WTC11 (cell line): ENCODE measurements around the gene ATF3. TPM values are rescaled to one million over a fixed set of nuclear protein-coding genes. Genes with fewer than 3 reads are reported as not detected.

ENCODE experiments used
- ATAC-seq: fragments of 200-7000 bp; cut with Tn5 transposase; 2 replicates; pipeline ENCODE4 v1.10.0; 2021; ENCODE audit warnings: mild to moderate bottlenecking, moderate library complexity
- CTCF ChIA-PET: fragments of 300-600 bp; sonication (Branson Sonifier 250); formaldehyde crosslinking; loops from one replicate; lab custom pipeline; 2021; ENCODE audit warnings: antibody characterized with exemption; lab: Charles Lee
- POLR2A ChIA-PET: fragments of 350-600 bp; sonication (Branson Sonifier 250); formaldehyde crosslinking; loops from one replicate; lab custom pipeline; 2021; ENCODE audit warnings: antibody characterized with exemption; lab: Charles Lee
- DNase-seq: peaks from one replicate; pipeline ENCODE4 v3.0.0; 2021; ENCODE audit warnings: low spot score
- H3K27ac Mint-ChIP-seq: 2 replicates; pipeline ENCODE4 v1.8.0; 2021; ENCODE audit warnings: mixed read lengths
- H3K27me3 Mint-ChIP-seq: 2 replicates; pipeline ENCODE4 v1.8.0; 2021; ENCODE audit warnings: low read depth, mild to moderate bottlenecking, moderate library complexity, mixed read lengths
- H3K36me3 Mint-ChIP-seq: 2 replicates; pipeline ENCODE4 v1.8.0; 2021; ENCODE audit warnings: mixed read lengths
- H3K4me1 Mint-ChIP-seq: 2 replicates; pipeline ENCODE4 v1.8.0; 2022; ENCODE audit warnings: mixed read lengths
- H3K4me3 Mint-ChIP-seq: 2 replicates; pipeline ENCODE4 v1.8.0; 2021; ENCODE audit warnings: mild to moderate bottlenecking, moderate library complexity, mixed read lengths
- H3K9me3 Mint-ChIP-seq: 2 replicates; pipeline ENCODE4 v1.8.0; 2021; ENCODE audit warnings: mixed read lengths
- ATF1 ChIP-seq: sonication (generic); formaldehyde crosslinking; IDR thresholded peaks from 2 replicates; pipeline ENCODE4 v1.8.1; 2023; ENCODE audit warnings: mild to moderate bottlenecking, moderate library complexity, missing genetic modification reagents
- FOXJ3 ChIP-seq: sonication (generic); formaldehyde crosslinking; IDR thresholded peaks from 2 replicates; pipeline ENCODE4 v1.9.0; 2021; ENCODE audit warnings: missing genetic modification reagents, mild to moderate bottlenecking, borderline replicate concordance
- FOXP4 ChIP-seq: sonication (generic); formaldehyde crosslinking; IDR thresholded peaks from 2 replicates; pipeline ENCODE4 v1.8.0; 2022; ENCODE audit warnings: mild to moderate bottlenecking, missing genetic modification reagents
- MYBL2 ChIP-seq: sonication (generic); formaldehyde crosslinking; IDR thresholded peaks from 2 replicates; pipeline ENCODE4 v1.8.1; 2023; ENCODE audit warnings: mild to moderate bottlenecking, moderate library complexity, missing genetic modification reagents
- NFATC4 ChIP-seq: fragments of 250-450 bp; sonication (Bioruptor Pico); IDR thresholded peaks from 2 replicates; pipeline ENCODE4 v1.9.0; 2021; ENCODE audit warnings: mild to moderate bottlenecking
- OVOL2 ChIP-seq: fragments of 250-450 bp; sonication (Bioruptor Pico); IDR thresholded peaks from 2 replicates; pipeline ENCODE4 v1.9.0; 2021; ENCODE audit warnings: mild to moderate bottlenecking, borderline replicate concordance
- PRRX2 ChIP-seq: fragments of 250-450 bp; sonication (Bioruptor Pico); IDR thresholded peaks from 2 replicates; pipeline ENCODE4 v1.8.0; 2021; ENCODE audit warnings: mild to moderate bottlenecking
- RORB ChIP-seq: fragments of 250-450 bp; sonication (Bioruptor Pico); IDR thresholded peaks from 2 replicates; pipeline ENCODE4 v1.9.0; 2021; ENCODE audit warnings: mild to moderate bottlenecking
- SMAD3 ChIP-seq: sonication (generic); formaldehyde crosslinking; IDR thresholded peaks from 2 replicates; pipeline ENCODE4 v1.8.0; 2022; ENCODE audit warnings: missing genetic modification reagents, mild to moderate bottlenecking, borderline replicate concordance
- SOX15 ChIP-seq: fragments of 250-450 bp; sonication (Bioruptor Pico); IDR thresholded peaks from 2 replicates; pipeline ENCODE4 v1.9.0; 2021; ENCODE audit warnings: mild to moderate bottlenecking
- SP1 ChIP-seq: sonication (generic); formaldehyde crosslinking; conservative IDR thresholded peaks from 2 replicates; pipeline ENCODE4 v1.8.1; 2022; ENCODE audit warnings: missing genetic modification reagents
- TCF7 ChIP-seq: sonication (generic); formaldehyde crosslinking; IDR thresholded peaks from 2 replicates; pipeline ENCODE4 v1.8.0; 2022; ENCODE audit warnings: mild to moderate bottlenecking, low read depth, missing genetic modification reagents, moderate library complexity
- ZNF121 ChIP-seq: sonication (generic); formaldehyde crosslinking; IDR thresholded peaks from 2 replicates; pipeline ENCODE4 v1.8.0; 2023; ENCODE audit warnings: missing genetic modification reagents
- ZNF138 ChIP-seq: sonication (generic); formaldehyde crosslinking; conservative IDR thresholded peaks from 2 replicates; pipeline ENCODE4 v1.8.1; 2022; ENCODE audit warnings: mild to moderate bottlenecking, moderate library complexity, missing genetic modification reagents
- ZNF219 ChIP-seq: sonication (generic); formaldehyde crosslinking; IDR thresholded peaks from 2 replicates; pipeline ENCODE4 v1.8.0; 2023; ENCODE audit warnings: missing genetic modification reagents, mild to moderate bottlenecking, borderline replicate concordance
- ZNF232 ChIP-seq: sonication (generic); formaldehyde crosslinking; IDR thresholded peaks from 2 replicates; pipeline ENCODE4 v1.8.0; 2022; ENCODE audit warnings: mild to moderate bottlenecking, missing genetic modification reagents
- total RNA-seq: library from RNA; stranded (reverse); gene quantifications from 3 replicates; pipeline ENCODE4 v1.2.3, GENCODE V29; 2021
- TF ChIP-seq, protein P1 (sequence below): sonication (generic); formaldehyde crosslinking; IDR thresholded peaks from 2 replicates; pipeline ENCODE4 v1.8.1; 2022; ENCODE audit warnings: mild to moderate bottlenecking, moderate library complexity, missing genetic modification reagents
- TF ChIP-seq, protein P2 (sequence below): sonication (generic); formaldehyde crosslinking; IDR thresholded peaks from 2 replicates; pipeline ENCODE4 v1.8.0; 2022; ENCODE audit warnings: missing genetic modification reagents
- TF ChIP-seq, protein P3 (sequence below): sonication (generic); formaldehyde crosslinking; IDR thresholded peaks from 2 replicates; pipeline ENCODE4 v1.8.1; 2023; ENCODE audit warnings: mild to moderate bottlenecking, missing genetic modification reagents

ATF3 gene
- total RNA-seq, 1 experiment from 2014 or later: 19.4 TPM

- CTCF ChIA-PET: interaction anchor here (0.8 to 2.1 kb wide), 2 partner anchors 71 to 117 kb away, joined by 4 to 15 read pairs; no protein-coding TSS in a partner anchor
- H3K4me3 Mint-ChIP-seq: no peak overlapping the region
- no peak for TF ChIP-seq ZNF121
- no peak for TF ChIP-seq MYBL2
- TF ChIP-seq OVOL2 (CRISPR knock-in tag): no peak
- TF ChIP-seq SP1 (CRISPR knock-in tag): no peak
- TF ChIP-seq RORB (CRISPR knock-in tag): no peak
- TF ChIP-seq ATF1: no peak
- TF ChIP-seq NFATC4 (CRISPR knock-in tag): no peak
- TF ChIP-seq ZNF138 (CRISPR knock-in tag): no peak
- TF ChIP-seq PRRX2 (CRISPR knock-in tag): no peak
- no peak for TF ChIP-seq FOXP4 (CRISPR knock-in tag)
- TF ChIP-seq SMAD3: no peak
- TF ChIP-seq, all 79 proteins: peak for 0
- POLR2A ChIA-PET: interaction anchor here (1.5 kb wide), 1 partner anchor 15 kb away, joined by 5 read pairs; the partner anchor contains the start of gene ATF3
- H3K4me1 Mint-ChIP-seq: peaks cover 21% of the 10 kb centered on the region
- ATAC-seq (no peak), DNase-seq (no peak)
- peaks cover 1% of the 10 kb centered on the region; the same call in 1 of the 2 replicates for H3K27me3 Mint-ChIP-seq
- no peaks in the 10 kb centered on the region; the same call in 1 of the 2 replicates for H3K9me3 Mint-ChIP-seq
- H3K27ac Mint-ChIP-seq: peak overlapping the region; percentile 43; the same call in 1 of the 2 replicates
- H3K36me3 Mint-ChIP-seq: no peaks in the 10 kb centered on the region
Measured at GRCh38 chr1:212593821-212594251, 14.7 kb upstream of the ATF3 start.

DNA sequence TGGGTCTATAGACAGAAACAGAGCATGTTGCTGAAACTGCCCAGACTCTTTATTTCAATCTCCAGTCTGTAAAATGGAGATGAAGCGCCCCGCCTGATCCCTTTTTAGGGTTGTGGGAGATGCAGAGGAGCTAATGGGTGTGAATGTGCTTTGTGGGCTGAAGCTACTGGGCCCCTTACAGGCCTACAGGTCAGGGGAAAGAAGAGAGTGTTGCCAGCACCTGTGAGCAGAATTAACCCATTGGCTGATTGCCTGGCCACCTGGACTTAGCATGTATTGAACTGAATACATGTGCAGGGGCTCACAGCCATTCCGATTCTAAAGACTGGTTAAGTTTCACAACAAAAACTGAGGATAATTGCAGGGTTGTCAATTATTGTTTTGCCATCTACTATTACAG is 13.9 kb upstream of the ATF3 start:
- ChIA-PET CTCF (interaction anchor here (0.7 to 2.1 kb wide), 8 partner anchors 14 to 137 kb away, joined by 3 to 15 read pairs (median 4); partner anchors contain the start of gene ATF3), POLR2A (interaction anchor here (1.5 kb wide), 1 partner anchor 14 kb away, joined by 5 read pairs; the partner anchor contains the start of gene ATF3)
- ATAC-seq (no peak), DNase-seq (no peak)
- peaks cover 21% of the 10 kb centered on the region for H3K4me1 Mint-ChIP-seq
- no peaks in the 10 kb centered on the region for H3K36me3 Mint-ChIP-seq
- TF ChIP-seq FOXP4 (CRISPR knock-in tag): no peak
- TF ChIP-seq, protein P1, sequence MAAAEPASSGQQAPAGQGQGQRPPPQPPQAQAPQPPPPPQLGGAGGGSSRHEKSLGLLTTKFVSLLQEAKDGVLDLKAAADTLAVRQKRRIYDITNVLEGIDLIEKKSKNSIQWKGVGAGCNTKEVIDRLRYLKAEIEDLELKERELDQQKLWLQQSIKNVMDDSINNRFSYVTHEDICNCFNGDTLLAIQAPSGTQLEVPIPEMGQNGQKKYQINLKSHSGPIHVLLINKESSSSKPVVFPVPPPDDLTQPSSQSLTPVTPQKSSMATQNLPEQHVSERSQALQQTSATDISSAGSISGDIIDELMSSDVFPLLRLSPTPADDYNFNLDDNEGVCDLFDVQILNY (CRISPR knock-in tag): no peak
- TF ChIP-seq ZNF219 (CRISPR knock-in tag): no peak
- TF ChIP-seq PRRX2 (CRISPR knock-in tag): no peak
- TF ChIP-seq, protein P2, sequence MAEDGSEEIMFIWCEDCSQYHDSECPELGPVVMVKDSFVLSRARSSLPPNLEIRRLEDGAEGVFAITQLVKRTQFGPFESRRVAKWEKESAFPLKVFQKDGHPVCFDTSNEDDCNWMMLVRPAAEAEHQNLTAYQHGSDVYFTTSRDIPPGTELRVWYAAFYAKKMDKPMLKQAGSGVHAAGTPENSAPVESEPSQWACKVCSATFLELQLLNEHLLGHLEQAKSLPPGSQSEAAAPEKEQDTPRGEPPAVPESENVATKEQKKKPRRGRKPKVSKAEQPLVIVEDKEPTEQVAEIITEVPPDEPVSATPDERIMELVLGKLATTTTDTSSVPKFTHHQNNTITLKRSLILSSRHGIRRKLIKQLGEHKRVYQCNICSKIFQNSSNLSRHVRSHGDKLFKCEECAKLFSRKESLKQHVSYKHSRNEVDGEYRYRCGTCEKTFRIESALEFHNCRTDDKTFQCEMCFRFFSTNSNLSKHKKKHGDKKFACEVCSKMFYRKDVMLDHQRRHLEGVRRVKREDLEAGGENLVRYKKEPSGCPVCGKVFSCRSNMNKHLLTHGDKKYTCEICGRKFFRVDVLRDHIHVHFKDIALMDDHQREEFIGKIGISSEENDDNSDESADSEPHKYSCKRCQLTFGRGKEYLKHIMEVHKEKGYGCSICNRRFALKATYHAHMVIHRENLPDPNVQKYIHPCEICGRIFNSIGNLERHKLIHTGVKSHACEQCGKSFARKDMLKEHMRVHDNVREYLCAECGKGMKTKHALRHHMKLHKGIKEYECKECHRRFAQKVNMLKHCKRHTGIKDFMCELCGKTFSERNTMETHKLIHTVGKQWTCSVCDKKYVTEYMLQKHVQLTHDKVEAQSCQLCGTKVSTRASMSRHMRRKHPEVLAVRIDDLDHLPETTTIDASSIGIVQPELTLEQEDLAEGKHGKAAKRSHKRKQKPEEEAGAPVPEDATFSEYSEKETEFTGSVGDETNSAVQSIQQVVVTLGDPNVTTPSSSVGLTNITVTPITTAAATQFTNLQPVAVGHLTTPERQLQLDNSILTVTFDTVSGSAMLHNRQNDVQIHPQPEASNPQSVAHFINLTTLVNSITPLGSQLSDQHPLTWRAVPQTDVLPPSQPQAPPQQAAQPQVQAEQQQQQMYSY (CRISPR knock-in tag): no peak
- TF ChIP-seq ZNF232 (CRISPR knock-in tag): no peak
- no peak for TF ChIP-seq FOXJ3 (CRISPR knock-in tag)
- TF ChIP-seq MYBL2: no peak
- no peak for TF ChIP-seq TCF7 (CRISPR knock-in tag)
- TF ChIP-seq, protein P3, sequence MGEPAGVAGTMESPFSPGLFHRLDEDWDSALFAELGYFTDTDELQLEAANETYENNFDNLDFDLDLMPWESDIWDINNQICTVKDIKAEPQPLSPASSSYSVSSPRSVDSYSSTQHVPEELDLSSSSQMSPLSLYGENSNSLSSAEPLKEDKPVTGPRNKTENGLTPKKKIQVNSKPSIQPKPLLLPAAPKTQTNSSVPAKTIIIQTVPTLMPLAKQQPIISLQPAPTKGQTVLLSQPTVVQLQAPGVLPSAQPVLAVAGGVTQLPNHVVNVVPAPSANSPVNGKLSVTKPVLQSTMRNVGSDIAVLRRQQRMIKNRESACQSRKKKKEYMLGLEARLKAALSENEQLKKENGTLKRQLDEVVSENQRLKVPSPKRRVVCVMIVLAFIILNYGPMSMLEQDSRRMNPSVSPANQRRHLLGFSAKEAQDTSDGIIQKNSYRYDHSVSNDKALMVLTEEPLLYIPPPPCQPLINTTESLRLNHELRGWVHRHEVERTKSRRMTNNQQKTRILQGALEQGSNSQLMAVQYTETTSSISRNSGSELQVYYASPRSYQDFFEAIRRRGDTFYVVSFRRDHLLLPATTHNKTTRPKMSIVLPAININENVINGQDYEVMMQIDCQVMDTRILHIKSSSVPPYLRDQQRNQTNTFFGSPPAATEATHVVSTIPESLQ (CRISPR knock-in tag): no peak
- TF ChIP-seq SOX15 (CRISPR knock-in tag): no peak
- H3K9me3 Mint-ChIP-seq: no peaks in the 10 kb centered on the region; the same call in 1 of the 2 replicates
- peaks cover 5% of the 10 kb centered on the region for H3K27me3 Mint-ChIP-seq
- H3K4me3 Mint-ChIP-seq: no peak overlapping the region
- no peak overlapping the region for H3K27ac Mint-ChIP-seq
